Adrenal gland (tissue), 5 donors: ENCODE data around the gene CFAP221.

Experiments
- CTCF ChIP-seq, 6 experiments: fragments of 450-650 bp in 4 of 6; fragments of 200-600 bp in 2 of 6; sonication (generic) in 1 of 6; IDR thresholded peaks; 1 replicate in 5 of 6; 2 replicates in 1 of 6; pipeline versions ENCODE4 v1.5.1 to v1.8.0; 2016 to 2021; ENCODE audit warnings: antibody characterized with exemption in 6 of 6, mild to moderate bottlenecking in 2 of 6, moderate library complexity in 1 of 6
- POLR2A ChIP-seq, 2 donors: fragments of 450-650 bp; IDR thresholded peaks; one replicate each; pipeline ENCODE4 v1.6.1; 2017; ENCODE audit warnings: antibody characterized with exemption in 2 of 2, mild to moderate bottlenecking in 2 of 2, moderate library complexity in 1 of 2
- donor health status: DM: no; HTN: no; CAD: no.

- TF ChIP-seq CTCF (IDR thresholded peaks at IDR 0.05) (no peak), POLR2A (IDR thresholded peaks at IDR 0.05) (no peak)
Observed at GRCh38 chr2:119680457-119681202, 136.4 kb downstream of the CFAP221 start.
